ENCODE measurements around the gene ALPL. TPM values are rescaled to one million over a fixed set of nuclear protein-coding genes. Genes with fewer than 3 reads are reported as not detected.

The ALPL gene
- total RNA-seq, 1 experiment from 2014 or later = 84.8 TPM

- Histone ChIP-seq H2BK15ac (ENCODE audit: low read depth, low read length) (no peak overlapping the region), H3K4me2 (ENCODE audit: insufficient read depth, insufficient read length, low read length) (no peak overlapping the region), H4K91ac (ENCODE audit: insufficient read length, low read depth, low read length) (no peak overlapping the region), H3K23ac (ENCODE audit: insufficient read length, low read depth, low read length) (no peak overlapping the region), H3K9me3 (ENCODE audit: control insufficient read depth, low read depth, low read length) (no peaks in the 10 kb centered on the region), H2BK120ac (ENCODE audit: low read depth, low read length, poor library complexity, severe bottlenecking) (no peak overlapping the region), H3K14ac (ENCODE audit: insufficient read depth, low read length) (no peak overlapping the region), H3K23me2 (ENCODE audit: insufficient read length, low read depth, low read length, poor library complexity, severe bottlenecking) (no peaks in the 10 kb centered on the region), H3K4me1 (ENCODE audit: insufficient read depth, low read length) (0 out of 2 replicates have a peak, but pooled peaks cover 2% of the 10 kb centered on the region), H3K27ac (ENCODE audit: insufficient read length, low read depth, low read length) (no peak overlapping the region), H2BK12ac (ENCODE audit: insufficient read length, low read depth, low read length) (no peak overlapping the region), H3K79me2 (ENCODE audit: insufficient read depth, low read length) (no peaks in the 10 kb centered on the region), H2AK5ac (ENCODE audit: insufficient read length, low read length) (no peak overlapping the region), H3K18ac (ENCODE audit: insufficient read length, low read depth, low read length) (no peak overlapping the region), H3K9ac (ENCODE audit: extremely low read depth, insufficient read length, low read length) (no peak overlapping the region), H4K5ac (ENCODE audit: insufficient read length, low read depth, low read length) (no peak overlapping the region), H3K4ac (ENCODE audit: low read depth, low read length) (no peak overlapping the region), H2AFZ (ENCODE audit: low read length) (no peak overlapping the region), H3K79me1 (ENCODE audit: insufficient read depth, low read depth, low read length, poor library complexity, severe bottlenecking) (no peaks in the 10 kb centered on the region), H3K27me3 (ENCODE audit: insufficient read depth, low read length) (no peaks in the 10 kb centered on the region), H4K20me1 (ENCODE audit: control insufficient read depth, insufficient read depth, insufficient read length) (no peaks in the 10 kb centered on the region), H3T11ph (ENCODE audit: low read length) (no peak overlapping the region), H3K56ac (ENCODE audit: insufficient read length, low read depth, low read length) (no peak overlapping the region), H4K8ac (replicated peaks; ENCODE audit: insufficient read length, low read depth, low read length) (no peak overlapping the region), H2BK5ac (ENCODE audit: insufficient read length, low read length) (no peak overlapping the region), H2BK20ac (ENCODE audit: low read depth, low read length, poor library complexity, severe bottlenecking) (no peak overlapping the region)
- Mint-ChIP-seq H3K27ac (no peak overlapping the region; a peak in 2 of 7 replicates), H3K4me1 (peaks cover 8 to 31% of the 10 kb centered on the region in 2 experiments), H3K36me3 (ENCODE audit: insufficient read depth in 1 of 3, low read depth in 3 of 3) (no peaks in the 10 kb centered on the region; a peak in 2 of 7 replicates), H3K27me3 (ENCODE audit: low read depth) (no peaks in the 10 kb centered on the region; the same call in 1 of the 2 replicates), H3K9me3 (no peaks in the 10 kb centered on the region; a peak in 2 of 5 replicates), H3K4me3 (peak overlapping the region in 1 of 2 experiments; percentile 20; a peak in 1 of 5 replicates)
- DNase-seq = no peak
- TF ChIP-seq, protein P1, sequence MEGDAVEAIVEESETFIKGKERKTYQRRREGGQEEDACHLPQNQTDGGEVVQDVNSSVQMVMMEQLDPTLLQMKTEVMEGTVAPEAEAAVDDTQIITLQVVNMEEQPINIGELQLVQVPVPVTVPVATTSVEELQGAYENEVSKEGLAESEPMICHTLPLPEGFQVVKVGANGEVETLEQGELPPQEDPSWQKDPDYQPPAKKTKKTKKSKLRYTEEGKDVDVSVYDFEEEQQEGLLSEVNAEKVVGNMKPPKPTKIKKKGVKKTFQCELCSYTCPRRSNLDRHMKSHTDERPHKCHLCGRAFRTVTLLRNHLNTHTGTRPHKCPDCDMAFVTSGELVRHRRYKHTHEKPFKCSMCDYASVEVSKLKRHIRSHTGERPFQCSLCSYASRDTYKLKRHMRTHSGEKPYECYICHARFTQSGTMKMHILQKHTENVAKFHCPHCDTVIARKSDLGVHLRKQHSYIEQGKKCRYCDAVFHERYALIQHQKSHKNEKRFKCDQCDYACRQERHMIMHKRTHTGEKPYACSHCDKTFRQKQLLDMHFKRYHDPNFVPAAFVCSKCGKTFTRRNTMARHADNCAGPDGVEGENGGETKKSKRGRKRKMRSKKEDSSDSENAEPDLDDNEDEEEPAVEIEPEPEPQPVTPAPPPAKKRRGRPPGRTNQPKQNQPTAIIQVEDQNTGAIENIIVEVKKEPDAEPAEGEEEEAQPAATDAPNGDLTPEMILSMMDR (conservative IDR thresholded peaks at IDR 0.05) = no peak
- no CpG with 5 or more reads among the region's 4 CpGs for WGBS (ENCODE audit: extremely low coverage, insufficient read length, low lambda C conversion rate)
Measured at GRCh38 chr1:21608798-21609197, 99.6 kb downstream of the ALPL start.
